HCT116 (cell line): ENCODE measurements around the gene P2RX7. TPM values are rescaled to one million over a fixed set of nuclear protein-coding genes. Genes with fewer than 3 reads are reported as not detected.

Experiments used
- ATAC-seq: fragments of 200-7000 bp; cut with Tn5 transposase; 2 replicates; pipeline ENCODE4 v1.9.1; 2020; ENCODE audit warnings: mild to moderate bottlenecking, moderate library complexity
- BruUV-seq: library from RNA; stranded (reverse); fragments of 400-500 nt; replicated peaks from 2 replicates; lab custom pipeline; 2021; lab: Mats Ljungman, UMichigan
- CTCF ChIA-PET: fragments of 300-600 bp; sonication (Branson Sonifier 250); formaldehyde crosslinking; loops from one replicate; lab custom pipeline; 2021; ENCODE audit warnings: antibody characterized with exemption; lab: Charles Lee
- POLR2A ChIA-PET: fragments of 300-600, 350-600 bp; sonication (Branson Sonifier 250); formaldehyde crosslinking; loops from one replicate; lab custom pipeline; 2021; ENCODE audit warnings: antibody characterized with exemption; lab: Charles Lee
- RAD21 ChIA-PET, 2 experiments: fragments of 300-600 bp; sonication (Branson Sonifier 250); formaldehyde crosslinking; loops; one replicate each; lab custom pipeline; 2023; ENCODE audit warnings: low total read pairs in 2 of 2; ENCODE audit not compliant: uncharacterized antibody in 2 of 2, unreplicated experiment in 2 of 2, low non-redundant PET in 1 of 2; lab: Charles Lee
- DNase-seq: peaks from one replicate; pipeline ENCODE4 v3.0.0-alpha.2; 2010; ENCODE audit warnings: low read depth, low spot score
- H2AFZ ChIP-seq: fragments of 200-600 bp; shearing (Covaris generic), sonication (generic); 2 replicates; pipeline ENCODE4 v1.6.1; 2017; ENCODE audit warnings: low read depth, mixed run types, mixed read lengths, antibody characterized with exemption, low read length; ENCODE audit not compliant: poor library complexity, severe bottlenecking
- H3K27ac ChIP-seq: 2 replicates; pipeline ENCODE4 v1.5.1; 2012; ENCODE audit warnings: low read depth, low read length
- H3K27me3 ChIP-seq: fragments of 200-600 bp; sonication (generic); 2 replicates; pipeline ENCODE4 v1.6.1; 2016; ENCODE audit warnings: mixed run types, low read length, mixed read lengths; ENCODE audit not compliant: insufficient read depth
- H3K36me3 ChIP-seq, 2 experiments: fragments of 200-500 bp in 1 of 2; fragments of 200-600 bp in 1 of 2; sonication (Bioruptor generic) in 1 of 2; sonication (generic) in 1 of 2; 2 replicates each; pipeline versions ENCODE4 v1.5.1 to v1.6.1; 2014 to 2016; ENCODE audit warnings: low read length in 2 of 2, inconsistent platforms in 1 of 2, mixed read lengths in 1 of 2, mixed run types in 1 of 2; ENCODE audit not compliant: insufficient read depth in 2 of 2, control insufficient read depth in 1 of 2
- H3K4me1 ChIP-seq, 2 experiments: fragments of 200-600 bp in 1 of 2; sonication (generic) in 1 of 2; 2 replicates each; pipeline versions ENCODE4 v1.5.1 to v1.6.1; 2012 to 2017; ENCODE audit warnings: low read length in 2 of 2, inconsistent platforms in 1 of 2, mild to moderate bottlenecking in 1 of 2, mixed read lengths in 1 of 2, mixed run types in 1 of 2, moderate library complexity in 1 of 2; ENCODE audit not compliant: insufficient read depth in 2 of 2, control insufficient read depth in 1 of 2
- H3K4me2 ChIP-seq: fragments of 200-600 bp; sonication (generic); 2 replicates; pipeline ENCODE4 v1.6.1; 2017; ENCODE audit warnings: mixed run types, low read length, mixed read lengths
- H3K4me3 ChIP-seq, 2 experiments: fragments of 200-600 bp in 1 of 2; sonication (generic) in 1 of 2; replicated peaks in 1 of 2; 2 replicates each; pipeline ENCODE4 v1.5.1; 2011 to 2016; ENCODE audit warnings: low read length in 2 of 2, control low read depth in 1 of 2, low read depth in 1 of 2, mild to moderate bottlenecking in 1 of 2, mixed read lengths in 1 of 2, mixed run types in 1 of 2
- H3K79me2 ChIP-seq: fragments of 200-600 bp; sonication (generic); 2 replicates; pipeline ENCODE4 v1.6.1; 2017; ENCODE audit warnings: mild to moderate bottlenecking, mixed run types, low read length, moderate library complexity, mixed read lengths; ENCODE audit not compliant: insufficient read depth
- H3K9ac ChIP-seq: fragments of 200-600 bp; sonication (generic); 2 replicates; pipeline ENCODE4 v1.6.1; 2016; ENCODE audit warnings: low read length, mixed read lengths
- H3K9me2 ChIP-seq: fragments of 200-600 bp; sonication (generic), shearing (Covaris generic); 2 replicates; pipeline ENCODE4 v1.6.1; 2017; ENCODE audit warnings: mixed run types, mild to moderate bottlenecking, moderate library complexity; ENCODE audit not compliant: insufficient read depth
- H3K9me3 ChIP-seq, 2 experiments: fragments of 200-500 bp in 1 of 2; fragments of 200-600 bp in 1 of 2; sonication (Bioruptor generic) in 1 of 2; sonication (generic) in 1 of 2; 2 replicates each; pipeline ENCODE4 v1.6.1; 2014 to 2017; ENCODE audit warnings: low read length in 2 of 2, mixed read lengths in 2 of 2, inconsistent platforms in 1 of 2, low read depth in 1 of 2, mild to moderate bottlenecking in 1 of 2, mixed run types in 1 of 2, moderate library complexity in 1 of 2; ENCODE audit not compliant: control insufficient read depth in 1 of 2, insufficient read depth in 1 of 2
- H4K20me1 ChIP-seq: fragments of 200-600 bp; sonication (generic), shearing (Covaris generic); 2 replicates; pipeline ENCODE4 v1.6.1; 2017; ENCODE audit warnings: mixed run types, mild to moderate bottlenecking, moderate library complexity; ENCODE audit not compliant: insufficient read depth
- CBX3 ChIP-seq: IDR thresholded peaks from 2 replicates; pipeline ENCODE4 v1.6.1; 2012; ENCODE audit warnings: low read depth
- EGR1 ChIP-seq: IDR thresholded peaks from 2 replicates; pipeline ENCODE4 v1.6.1; 2012; ENCODE audit warnings: low read depth
- EZH2 ChIP-seq: fragments of 200-600 bp; sonication (generic); IDR thresholded peaks from 2 replicates; pipeline ENCODE4 v1.6.1; 2017; ENCODE audit warnings: antibody characterized with exemption, mixed run types
- EZH2phosphoT487 ChIP-seq: fragments of 200-600 bp; IDR thresholded peaks from 2 replicates; pipeline ENCODE4 v1.6.1; 2018; ENCODE audit warnings: antibody characterized with exemption, borderline replicate concordance
- MAX ChIP-seq: IDR thresholded peaks from 2 replicates; pipeline ENCODE4 v1.6.1; 2012
- POLR2AphosphoS5 ChIP-seq: IDR thresholded peaks from 2 replicates; pipeline ENCODE4 v1.6.1; 2011; ENCODE audit warnings: mild to moderate bottlenecking, low read depth, low read length, moderate library complexity
- RAD21 ChIP-seq: IDR thresholded peaks from 2 replicates; pipeline ENCODE4 v1.6.1; 2012; ENCODE audit warnings: low read depth, mild to moderate bottlenecking
- REST ChIP-seq: IDR thresholded peaks from 2 replicates; pipeline ENCODE4 v1.6.1; 2012; ENCODE audit warnings: low read depth
- SIN3A ChIP-seq: IDR thresholded peaks from 2 replicates; pipeline ENCODE4 v1.6.1; 2012; ENCODE audit warnings: low read depth
- SP1 ChIP-seq: IDR thresholded peaks from 2 replicates; pipeline ENCODE4 v1.6.1; 2012; ENCODE audit warnings: low read depth
- SRF ChIP-seq: IDR thresholded peaks from 2 replicates; pipeline ENCODE4 v1.6.1; 2012; ENCODE audit warnings: low read depth
- TCF7L2 ChIP-seq: IDR thresholded peaks from 2 replicates; pipeline ENCODE4 v1.7.0; 2011; ENCODE audit warnings: borderline replicate concordance, inconsistent platforms; ENCODE audit not compliant: insufficient read depth, insufficient read length; ENCODE audit errors: extremely low read depth
- YY1 ChIP-seq: IDR thresholded peaks from 2 replicates; pipeline ENCODE4 v1.6.1; 2011; ENCODE audit warnings: low read length, low read depth, moderate library complexity, mild to moderate bottlenecking; ENCODE audit not compliant: insufficient replicate concordance; ENCODE audit errors: extremely low read depth
- ZFX ChIP-seq: fragments of 450-650 bp; IDR thresholded peaks from 2 replicates; pipeline ENCODE4 v1.6.1; 2017
- ZNF274 ChIP-seq: fragments of 200-500 bp; sonication (Bioruptor generic); IDR thresholded peaks from 2 replicates; pipeline ENCODE4 v1.6.1; 2014; ENCODE audit warnings: mild to moderate bottlenecking, low read depth, low read length, inconsistent platforms
- intact Hi-C: fragments of 100-400 bp; cut with micrococcal nuclease; formaldehyde crosslinking; loops from 2 replicates; pipeline ENCODE4 v1.10.0; 2022
- total RNA-seq: library from RNA; stranded (reverse); gene quantifications from one replicate; pipeline ENCODE4 v1.2.1, GENCODE V29; 2021; ENCODE audit not compliant: unreplicated experiment

Gene P2RX7
- total RNA-seq, 1 experiment from 2014 or later, result 1.5 TPM

GRCh38 chr12:121186826-121187225 lies 54.1 kb downstream of the P2RX7 start:
- no peak for ATAC-seq
- Histone ChIP-seq H3K4me3 (no peak overlapping the region), H3K9me3 (no peaks in the 10 kb centered on the region), H3K36me3 (no peaks in the 10 kb centered on the region), H3K27ac (no peak overlapping the region), H3K9ac (no peak overlapping the region), H4K20me1 (no peaks in the 10 kb centered on the region), H3K4me2 (no peak overlapping the region), H3K4me1 (peaks cover 0 to 2% of the 10 kb centered on the region in 2 experiments; a peak in 1 of 4 replicates), H3K9me2 (no peaks in the 10 kb centered on the region), H3K79me2 (no peaks in the 10 kb centered on the region), H3K27me3 (no peaks in the 10 kb centered on the region), H2AFZ (no peak overlapping the region)
- ChIA-PET POLR2A (interaction anchor here (0.5 to 0.6 kb wide), 2 partner anchors 165 to 234 kb away, joined by 3 to 4 read pairs; partner anchors contain the start of gene ANAPC5), CTCF (no interaction called here), RAD21 (no interaction called here)
- DNase-seq, result no peak
- intact Hi-C loops, result no loop called here
- no peak for TF ChIP-seq ZFX
- no peak for TF ChIP-seq RAD21
- TF ChIP-seq CBX3, result no peak
- no peak for TF ChIP-seq EGR1
- TF ChIP-seq SRF, result no peak
- no peak for TF ChIP-seq SP1
- TF ChIP-seq POLR2AphosphoS5, result no peak
- no peak for TF ChIP-seq MAX
- no peak for TF ChIP-seq EZH2
- TF ChIP-seq YY1, result no peak
- TF ChIP-seq EZH2phosphoT487, result no peak
- TF ChIP-seq TCF7L2, result no peak
- TF ChIP-seq SIN3A, result no peak
- no TSS peak for BruUV-seq

GRCh38 chr12:121187501-121187900 lies 54.8 kb downstream of the P2RX7 start:
- intact Hi-C loops, result no loop called here
- no peaks in the 10 kb centered on the region for H3K79me2 ChIP-seq
- no peak overlapping the region for H2AFZ ChIP-seq

More at GRCh38 chr12:121187501-121187900, 54.8 kb downstream of the P2RX7 start:
- BruUV-seq, result no TSS peak
- no peaks in the 10 kb centered on the region for H4K20me1 ChIP-seq
- no peaks in the 10 kb centered on the region for H3K9me2 ChIP-seq
- ChIA-PET RAD21 (no interaction called here), POLR2A (interaction anchor here (0.6 kb wide), 1 partner anchor 165 kb away, joined by 4 read pairs; the partner anchor contains the start of gene ANAPC5), CTCF (no interaction called here)
- H3K36me3 ChIP-seq, result no peaks in the 10 kb centered on the region
- no peaks in the 10 kb centered on the region for H3K9me3 ChIP-seq
- no peak overlapping the region for H3K4me2 ChIP-seq
- no peak overlapping the region for H3K27ac ChIP-seq
- H3K4me1 ChIP-seq, result peaks cover 0 to 2% of the 10 kb centered on the region in 2 experiments; a peak in 1 of 4 replicates
- no peak overlapping the region for H3K9ac ChIP-seq
- H3K27me3 ChIP-seq, result no peaks in the 10 kb centered on the region
- ATAC-seq (no peak), DNase-seq (no peak)
- H3K4me3 ChIP-seq, result no peak overlapping the region
- TF ChIP-seq ZNF274 (no peak), REST (no peak), ZFX (no peak), RAD21 (no peak), EZH2 (no peak)
